ENCODE results near the gene FHAD1. TPM values are rescaled to one million over a fixed set of nuclear protein-coding genes. Genes with fewer than 3 reads are reported as not detected.

FHAD1 gene
- total and polyA plus RNA-seq, 8 donors = 0.75 to 5.5 (median 2.1) TPM

DNA sequence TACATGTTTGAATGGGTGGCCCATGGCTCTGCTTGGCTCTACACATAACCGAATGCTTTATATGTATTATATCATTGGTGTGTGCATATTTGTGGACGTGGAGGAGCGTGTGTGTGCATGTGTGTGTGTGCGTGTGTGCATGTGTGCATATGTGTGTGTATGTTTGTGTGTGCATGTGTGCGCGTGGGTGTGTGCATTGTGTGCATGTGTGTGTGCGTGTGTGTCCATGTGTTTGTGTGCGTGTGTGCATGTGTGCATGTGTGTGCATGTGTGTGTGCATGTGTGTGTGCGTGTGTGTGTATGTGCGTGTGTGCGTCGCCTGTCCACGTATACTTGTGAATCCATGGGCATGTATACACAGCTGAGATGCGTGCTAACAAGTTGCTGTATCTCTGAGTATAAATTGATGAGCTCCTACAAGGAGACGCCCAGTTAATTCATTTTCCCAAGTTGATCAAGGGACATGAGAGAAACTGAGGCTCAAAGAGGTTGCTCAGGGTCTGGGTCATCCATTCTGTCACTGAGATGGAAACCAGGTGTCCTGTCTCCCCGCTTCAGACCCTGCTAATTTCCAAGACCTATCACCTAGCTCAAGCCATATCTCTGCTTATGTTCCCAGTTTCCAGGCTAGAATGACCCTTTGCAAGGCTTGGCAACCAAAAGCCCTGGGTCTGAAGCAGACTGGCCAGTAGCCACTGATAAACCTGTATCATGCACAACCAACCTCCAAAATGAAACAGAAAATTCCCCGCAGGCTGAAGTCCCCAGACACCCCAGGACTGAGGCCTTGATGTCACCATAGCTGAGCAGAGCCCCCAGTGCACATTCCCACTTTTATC is 188.4 kb downstream of the FHAD1 start:
- Histone ChIP-seq H3K36me3 (no peaks in the 10 kb centered on the region), H3K27me3 (no peaks in the 10 kb centered on the region), H3K27ac (peak overlapping the region in 1 of 4 donors; percentile 36), H3K4me1 (peaks cover 19 to 35% (median 33%) of the 10 kb centered on the region in 3 donors), H3K9me3 (no peaks in the 10 kb centered on the region), H3K4me3 (no peak overlapping the region)
- DNase-seq = peak in 1 of 6 donors; percentile 35
- intact Hi-C loops (cut with DNase I) = loop anchor here in 1 of 3 donors (10.0 kb wide), 1 partner anchor 291 kb away; no protein-coding TSS in a partner anchor
- peak in 1 of 4 donors; percentile 0 for ATAC-seq
- 79 to 82% methylated on average over 17 of the region's 17 CpGs for WGBS, 2 donors
- no peak for FAIRE-seq
- TF ChIP-seq CTCF (IDR thresholded peaks at IDR 0.05) = no peak

- no peak for DNase-seq
- Histone ChIP-seq H3K36me3 (no peaks in the 10 kb centered on the region), H3K27me3 (no peaks in the 10 kb centered on the region), H3K27ac (peak overlapping the region in 3 of 4 donors; percentile 0 to 77 (median 72)), H3K4me3 (no peak overlapping the region), H3K9me3 (no peaks in the 10 kb centered on the region), H3K4me1 (peaks cover 13 to 28% (median 22%) of the 10 kb centered on the region in 3 donors)
- intact Hi-C loops (cut with DNase I) = loop anchor here in 1 of 3 donors (10.0 kb wide), 1 partner anchor 292 kb away; no protein-coding TSS in a partner anchor
- WGBS, 2 donors = 73 to 87% methylated on average over 6 of the region's 6 CpGs
- FAIRE-seq = no peak
- ATAC-seq = no peak
- no peak for TF ChIP-seq CTCF (IDR thresholded peaks at IDR 0.05)
These were observed 189.9 kb downstream of the FHAD1 start for GRCh38 chr1:15436881-15437442.

DNA sequence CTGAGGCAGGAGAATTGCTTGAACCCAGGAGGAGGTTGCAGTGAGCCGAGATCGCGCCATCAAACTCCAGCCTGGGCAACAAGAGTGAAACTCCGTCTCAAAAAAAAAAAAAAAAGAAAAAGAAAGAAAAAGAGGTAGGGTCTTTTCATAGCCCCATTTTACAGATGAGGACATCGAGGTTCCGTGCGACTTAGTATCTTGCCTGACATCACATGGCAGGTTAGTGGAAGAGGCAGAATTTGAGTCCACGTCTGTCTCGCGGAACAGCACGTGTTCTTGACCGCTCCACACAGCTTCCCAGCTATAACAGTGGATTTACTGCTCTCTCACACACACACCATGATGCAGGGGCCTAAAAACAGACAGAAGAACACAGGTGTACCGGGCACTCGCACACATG is 192.3 kb downstream of the FHAD1 start:
- H3K9me3 ChIP-seq = no peaks in the 10 kb centered on the region
- DNase-seq (no peak), FAIRE-seq (no peak), ATAC-seq (peak in 2 of 4 donors; percentile 1 to 3)
- H3K27me3 ChIP-seq = no peaks in the 10 kb centered on the region
- WGBS, 2 donors = 41 to 43% methylated on average over 14 of the region's 14 CpGs
- H3K27ac ChIP-seq = peak overlapping the region; percentile 51 to 77 (median 66)
- H3K4me3 ChIP-seq = peak overlapping the region; percentile 37 to 51 (median 42)
- no peaks in the 10 kb centered on the region for H3K36me3 ChIP-seq
- intact Hi-C loops (cut with DNase I) = loop anchor here in 1 of 3 donors (10.0 kb wide), 1 partner anchor 295 kb away; no protein-coding TSS in a partner anchor
- H3K4me1 ChIP-seq = peaks cover 6 to 13% (median 12%) of the 10 kb centered on the region in 3 donors
- TF ChIP-seq CTCF (IDR thresholded peaks at IDR 0.05) = no peak

DNA sequence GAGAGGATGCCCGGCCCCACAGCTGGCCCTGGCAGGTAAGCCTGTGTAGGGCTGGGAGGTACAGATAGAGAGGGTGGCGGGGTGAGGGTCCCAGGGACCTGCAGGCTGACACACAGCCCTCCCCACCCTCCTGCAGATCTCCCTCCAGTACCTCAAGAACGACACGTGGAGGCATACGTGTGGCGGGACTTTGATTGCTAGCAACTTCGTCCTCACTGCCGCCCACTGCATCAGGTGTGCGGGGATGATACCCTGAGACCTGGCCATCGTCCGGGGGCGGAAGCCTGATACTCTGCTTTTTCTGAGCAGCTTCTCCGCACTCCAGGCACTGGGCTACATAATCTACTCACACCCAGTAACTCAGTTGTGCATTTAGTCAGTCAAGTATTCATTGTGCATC is 193.3 kb downstream of the FHAD1 start:
- Histone ChIP-seq H3K36me3 (no peaks in the 10 kb centered on the region), H3K4me1 (peaks cover 4 to 13% (median 12%) of the 10 kb centered on the region in 3 donors), H3K9me3 (no peaks in the 10 kb centered on the region), H3K27me3 (no peaks in the 10 kb centered on the region), H3K4me3 (peak overlapping the region; percentile 37 to 51 (median 42)), H3K27ac (peak overlapping the region; percentile 51 to 77 (median 66))
- WGBS, 2 donors = 39 to 51% methylated on average over 13 of the region's 13 CpGs
- ATAC-seq (peak; percentile 0 to 6 (median 2)), DNase-seq (peak in 1 of 6 donors; percentile 73), FAIRE-seq (no peak)
- no peak for TF ChIP-seq CTCF (IDR thresholded peaks at IDR 0.05)
- intact Hi-C loops (cut with DNase I) = no loop called here

Data from pancreas (tissue), 10 donors.